Hepatocyte (in vitro differentiated cells): ENCODE data around the gene CBFA2T3. TPM values are rescaled to one million over a fixed set of nuclear protein-coding genes. Genes with fewer than 3 reads are reported as not detected.

Experiments used
- DNase-seq: peaks from one replicate; pipeline ENCODE4 v3.0.0-alpha.2; 2016; ENCODE audit warnings: low spot score
- H2AFZ ChIP-seq: fragments of 200-600 bp; sonication (generic); 2 replicates; pipeline ENCODE4 v1.6.0; 2016; ENCODE audit warnings: antibody characterized with exemption, mild to moderate bottlenecking
- H3K27ac ChIP-seq: fragments of 200-600 bp; sonication (generic); 2 replicates; pipeline ENCODE4 v1.5.1; 2016; ENCODE audit warnings: mild to moderate bottlenecking
- H3K27me3 ChIP-seq: fragments of 200-600 bp; sonication (generic); 2 replicates; pipeline ENCODE4 v1.6.1; 2016
- H3K36me3 ChIP-seq: fragments of 200-600 bp; sonication (generic); replicated peaks from 2 replicates; pipeline ENCODE4 v1.5.1; 2016; ENCODE audit warnings: low read depth; ENCODE audit not compliant: insufficient read depth
- H3K4me1 ChIP-seq: fragments of 200-600 bp; sonication (generic); 2 replicates; pipeline ENCODE4 v1.5.1; 2016; ENCODE audit warnings: mild to moderate bottlenecking, moderate library complexity; ENCODE audit not compliant: insufficient read depth
- H3K4me2 ChIP-seq: fragments of 200-600 bp; sonication (generic); 2 replicates; pipeline ENCODE4 v1.6.0; 2016
- H3K4me3 ChIP-seq: fragments of 200-600 bp; sonication (generic); 2 replicates; pipeline ENCODE4 v1.5.1; 2016; ENCODE audit warnings: mild to moderate bottlenecking
- H3K79me2 ChIP-seq: fragments of 200-600 bp; sonication (generic); 2 replicates; pipeline ENCODE4 v1.6.0; 2017; ENCODE audit warnings: mild to moderate bottlenecking
- H3K9me2 ChIP-seq: fragments of 200-600 bp; sonication (generic); replicated peaks from 2 replicates; pipeline ENCODE4 v1.6.0; 2017; ENCODE audit warnings: mild to moderate bottlenecking; ENCODE audit not compliant: insufficient read depth
- H3K9me3 ChIP-seq: fragments of 200-600 bp; sonication (generic); 2 replicates; pipeline ENCODE4 v1.5.1; 2016; ENCODE audit warnings: low read depth, mild to moderate bottlenecking
- H4K20me1 ChIP-seq: fragments of 200-600 bp; sonication (generic); 2 replicates; pipeline ENCODE4 v1.6.0; 2016; ENCODE audit warnings: mild to moderate bottlenecking; ENCODE audit not compliant: insufficient read depth, poor library complexity, severe bottlenecking
- EZH2 ChIP-seq: fragments of 200-600 bp; sonication (generic); IDR thresholded peaks from 2 replicates; pipeline ENCODE4 v1.6.1; 2016; ENCODE audit warnings: antibody characterized with exemption, mild to moderate bottlenecking, borderline replicate concordance
- EZH2phosphoT487 ChIP-seq: fragments of 200-600 bp; sonication (generic); IDR thresholded peaks from one replicate; pipeline ENCODE4 v1.6.1; 2018; ENCODE audit warnings: antibody characterized with exemption, mild to moderate bottlenecking, low read depth, moderate library complexity; ENCODE audit not compliant: unreplicated experiment, severe bottlenecking
- WGBS: methylation state at CpG from one replicate; pipeline ENCODE4 v1.1.6; 2016; ENCODE audit warnings: low lambda C conversion rate; ENCODE audit errors: missing lambda C conversion rate; 5-methylcytosine and 5-hydroxymethylcytosine counted together
- polyA plus RNA-seq: library from polyadenylated mRNA; unstranded; fragments of >200 nt; fragmentation: Nextera tagmentation; extraction: Ambion mirVana; gene quantifications from 2 replicates; pipeline ENCODE4 v1.2.1, GENCODE V29; 2016
- total RNA-seq: library from RNA; depleted of rRNA; stranded (reverse); fragments of >200 nt; gene quantifications from 2 replicates; pipeline ENCODE4 v1.2.3, GENCODE V29; 2014
- TF ChIP-seq, protein P1 (sequence below): fragments of 200-600 bp; sonication (generic); IDR thresholded peaks from 2 replicates; pipeline ENCODE4 v1.5.1; 2016; ENCODE audit warnings: antibody characterized with exemption, mild to moderate bottlenecking; ENCODE audit not compliant: poor library complexity

The CBFA2T3 gene
- total and polyA plus RNA-seq, 2 experiments from 2014 or later, result 0.07 to 1.5 TPM

DNA sequence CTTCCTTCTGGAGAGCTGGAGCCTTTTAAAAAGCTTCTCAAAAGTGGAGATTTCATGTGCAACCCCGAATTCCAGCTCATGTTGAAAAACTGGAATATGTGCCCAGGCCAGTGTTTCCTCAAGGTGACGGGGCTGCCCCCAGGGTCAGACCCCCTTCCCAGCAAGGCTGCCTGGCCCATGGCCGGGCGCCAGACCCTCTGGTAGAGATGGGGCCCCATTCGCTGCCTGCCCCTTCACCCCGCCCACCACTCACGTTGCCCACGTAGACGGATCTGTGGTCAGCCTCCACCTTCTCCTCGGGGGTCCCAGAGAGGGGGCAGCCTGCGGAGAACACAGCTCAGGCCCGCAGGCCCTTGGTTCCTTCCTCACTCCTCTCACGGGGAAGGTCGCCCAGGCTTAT lies 111.7 kb downstream of the CBFA2T3 start:
- H3K4me3 ChIP-seq, result no peak overlapping the region

GRCh38 chr16:88864521-88864920 lies 112.5 kb downstream of the CBFA2T3 start:
- Histone ChIP-seq H3K9me3 (no peaks in the 10 kb centered on the region), H3K79me2 (no peaks in the 10 kb centered on the region), H3K27ac (no peak overlapping the region), H2AFZ (no peak overlapping the region), H3K27me3 (no peaks in the 10 kb centered on the region), H3K4me2 (no peak overlapping the region), H3K36me3 (no peaks in the 10 kb centered on the region), H4K20me1 (no peaks in the 10 kb centered on the region), H3K9me2 (no peaks in the 10 kb centered on the region), H3K4me1 (no peaks in the 10 kb centered on the region), H3K4me3 (no peak overlapping the region)
- TF ChIP-seq EZH2 (no peak), EZH2phosphoT487 (no peak)
- TF ChIP-seq, protein P1, sequence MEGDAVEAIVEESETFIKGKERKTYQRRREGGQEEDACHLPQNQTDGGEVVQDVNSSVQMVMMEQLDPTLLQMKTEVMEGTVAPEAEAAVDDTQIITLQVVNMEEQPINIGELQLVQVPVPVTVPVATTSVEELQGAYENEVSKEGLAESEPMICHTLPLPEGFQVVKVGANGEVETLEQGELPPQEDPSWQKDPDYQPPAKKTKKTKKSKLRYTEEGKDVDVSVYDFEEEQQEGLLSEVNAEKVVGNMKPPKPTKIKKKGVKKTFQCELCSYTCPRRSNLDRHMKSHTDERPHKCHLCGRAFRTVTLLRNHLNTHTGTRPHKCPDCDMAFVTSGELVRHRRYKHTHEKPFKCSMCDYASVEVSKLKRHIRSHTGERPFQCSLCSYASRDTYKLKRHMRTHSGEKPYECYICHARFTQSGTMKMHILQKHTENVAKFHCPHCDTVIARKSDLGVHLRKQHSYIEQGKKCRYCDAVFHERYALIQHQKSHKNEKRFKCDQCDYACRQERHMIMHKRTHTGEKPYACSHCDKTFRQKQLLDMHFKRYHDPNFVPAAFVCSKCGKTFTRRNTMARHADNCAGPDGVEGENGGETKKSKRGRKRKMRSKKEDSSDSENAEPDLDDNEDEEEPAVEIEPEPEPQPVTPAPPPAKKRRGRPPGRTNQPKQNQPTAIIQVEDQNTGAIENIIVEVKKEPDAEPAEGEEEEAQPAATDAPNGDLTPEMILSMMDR, result no peak
- 94% methylated on average over 17 of the region's 18 CpGs for WGBS
- no peak for DNase-seq

More for the DNA sequence above, 111.7 kb downstream of the CBFA2T3 start:
- no peaks in the 10 kb centered on the region for H3K9me2 ChIP-seq
- no peak overlapping the region for H3K27ac ChIP-seq
- no peaks in the 10 kb centered on the region for H3K4me1 ChIP-seq
- TF ChIP-seq EZH2, result no peak
- TF ChIP-seq, protein P1, result no peak
- TF ChIP-seq EZH2phosphoT487, result no peak
- no peaks in the 10 kb centered on the region for H3K27me3 ChIP-seq
- DNase-seq, result no peak
- no peaks in the 10 kb centered on the region for H3K36me3 ChIP-seq
- no peaks in the 10 kb centered on the region for H4K20me1 ChIP-seq
- 87% methylated on average over 11 of the region's 14 CpGs for WGBS
- H2AFZ ChIP-seq, result no peak overlapping the region
- H3K4me2 ChIP-seq, result no peak overlapping the region
- H3K9me3 ChIP-seq, result no peaks in the 10 kb centered on the region
- H3K79me2 ChIP-seq, result no peaks in the 10 kb centered on the region

DNA sequence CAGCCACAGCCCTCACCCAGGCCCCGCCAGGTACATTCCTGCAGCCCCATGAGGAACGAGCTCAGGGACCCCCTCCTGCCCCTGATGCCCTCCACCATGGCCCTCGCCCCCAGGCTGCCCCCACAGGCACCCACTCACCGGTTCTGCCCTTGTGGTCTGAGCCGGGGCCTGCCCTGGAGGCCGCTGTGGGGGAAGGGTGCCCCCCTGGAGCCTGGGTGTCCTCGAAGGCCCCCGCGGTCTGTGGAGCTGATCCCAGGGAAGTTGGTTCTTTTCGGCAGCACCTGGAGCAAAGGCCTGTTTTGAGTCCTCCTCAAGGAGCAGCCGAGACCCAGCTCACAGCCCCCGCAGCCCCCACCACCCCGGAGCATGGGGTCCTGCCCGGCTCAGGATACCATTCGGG lies 112.9 kb downstream of the CBFA2T3 start:
- H3K9me2 ChIP-seq, result no peaks in the 10 kb centered on the region
- H3K9me3 ChIP-seq, result no peaks in the 10 kb centered on the region
- no peak overlapping the region for H3K27ac ChIP-seq
- TF ChIP-seq EZH2phosphoT487 (no peak), EZH2 (no peak)
- TF ChIP-seq, protein P1, result no peak
- no peaks in the 10 kb centered on the region for H3K27me3 ChIP-seq
- H3K4me3 ChIP-seq, result no peak overlapping the region
- H4K20me1 ChIP-seq, result no peaks in the 10 kb centered on the region
- 91% methylated on average over 13 of the region's 15 CpGs for WGBS
- no peak for DNase-seq
- H3K36me3 ChIP-seq, result no peaks in the 10 kb centered on the region
- H3K79me2 ChIP-seq, result peaks cover under 1% of the 10 kb centered on the region
- no peak overlapping the region for H3K4me2 ChIP-seq
- H3K4me1 ChIP-seq, result no peaks in the 10 kb centered on the region
- no peak overlapping the region for H2AFZ ChIP-seq

GRCh38 chr16:88863426-88863825 lies 113.6 kb downstream of the CBFA2T3 start:
- WGBS, result 96% methylated on average over 10 of the region's 13 CpGs
- Histone ChIP-seq H3K27ac (no peak overlapping the region), H4K20me1 (no peaks in the 10 kb centered on the region)

More at GRCh38 chr16:88863426-88863825, 113.6 kb downstream of the CBFA2T3 start:
- Histone ChIP-seq H3K27me3 (no peaks in the 10 kb centered on the region), H3K4me3 (no peak overlapping the region), H3K4me2 (no peak overlapping the region), H3K9me3 (no peaks in the 10 kb centered on the region), H3K36me3 (no peaks in the 10 kb centered on the region), H3K79me2 (peaks cover 7% of the 10 kb centered on the region), H3K4me1 (peaks cover 1% of the 10 kb centered on the region), H2AFZ (no peak overlapping the region), H3K9me2 (no peaks in the 10 kb centered on the region)
- DNase-seq, result no peak
- TF ChIP-seq EZH2phosphoT487 (no peak), EZH2 (no peak)
- TF ChIP-seq, protein P1, result no peak
